HG02642 (cell line): Measurements from ENCODE around the gene CNN3.

Experiments used
- ATAC-seq: cut with Tn5 transposase; IDR thresholded peaks from one replicate; pipeline ENCODE4 v1.9.1; 2021; ENCODE audit warnings: mild to moderate bottlenecking; ENCODE audit not compliant: unreplicated experiment, poor library complexity

The CNN3 gene

DNA sequence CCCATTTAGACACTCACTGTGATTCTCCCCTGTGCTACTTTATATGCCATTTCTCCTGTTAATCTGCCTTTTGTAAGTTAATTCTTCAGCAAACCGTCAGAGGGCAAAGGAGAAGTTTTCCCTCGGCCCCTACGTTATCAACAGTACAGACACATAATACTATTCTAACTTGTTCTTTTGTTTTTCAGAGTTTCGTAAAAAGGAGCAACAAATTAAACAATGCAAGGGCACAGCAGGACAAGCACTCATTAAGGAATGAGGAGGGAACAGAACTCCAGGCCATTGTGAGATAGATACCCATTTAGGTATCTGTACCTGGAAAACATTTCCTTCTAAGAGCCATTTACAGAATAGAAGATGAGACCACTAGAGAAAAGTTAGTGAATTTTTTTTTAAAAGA is 32.3 kb downstream of the CNN3 start:
- no peak for ATAC-seq

DNA sequence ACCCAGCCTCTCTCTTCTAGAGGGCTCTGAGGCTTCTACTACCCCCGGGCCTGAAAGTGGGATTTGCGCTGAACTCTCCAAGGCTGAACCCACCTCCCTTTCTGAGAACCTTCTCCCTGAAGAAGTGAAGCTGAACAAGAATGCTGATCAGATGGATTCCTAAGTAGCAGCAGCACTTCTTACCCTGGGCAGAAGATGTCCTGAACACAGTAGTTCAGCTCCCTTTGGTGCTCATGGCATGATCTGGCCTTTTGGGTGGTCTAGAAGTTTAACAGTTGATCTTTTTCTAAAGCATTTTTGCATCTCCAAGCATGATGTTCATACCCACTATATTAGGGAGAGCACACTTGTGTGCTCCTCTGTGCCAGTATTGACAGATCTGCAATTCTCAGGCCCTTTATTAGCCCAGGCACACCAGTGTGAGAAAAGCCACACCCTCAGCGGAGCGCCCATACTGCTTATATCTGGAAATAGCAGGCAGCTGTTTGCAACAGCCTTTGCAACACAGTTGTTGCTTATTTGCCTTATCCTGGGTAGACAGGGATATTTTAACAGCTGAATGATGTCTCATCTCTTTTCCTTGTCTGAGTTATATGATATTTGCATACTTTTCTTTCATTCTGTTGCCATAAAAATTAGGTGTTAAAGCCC is 34.2 kb downstream of the CNN3 start:
- no peak for ATAC-seq

DNA sequence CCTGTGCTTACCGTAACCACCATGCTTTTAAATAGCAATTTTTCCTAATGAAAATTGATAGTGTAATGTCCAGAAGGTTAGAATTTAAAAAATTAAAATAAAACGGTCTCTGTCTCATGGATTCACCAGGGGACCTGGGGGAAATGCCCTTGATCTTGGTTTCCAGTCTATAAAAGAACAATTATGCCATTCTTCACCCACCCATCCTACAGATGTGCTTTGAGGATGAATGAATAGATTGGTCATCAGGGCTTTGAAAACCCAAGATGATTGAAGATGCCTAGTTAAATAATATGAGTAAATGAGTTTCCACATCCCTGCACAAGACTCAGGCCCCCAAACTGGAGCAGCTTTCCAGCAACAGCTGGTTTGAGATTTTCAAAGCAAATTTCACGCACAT is 38.7 kb downstream of the CNN3 start:
- no peak for ATAC-seq

DNA sequence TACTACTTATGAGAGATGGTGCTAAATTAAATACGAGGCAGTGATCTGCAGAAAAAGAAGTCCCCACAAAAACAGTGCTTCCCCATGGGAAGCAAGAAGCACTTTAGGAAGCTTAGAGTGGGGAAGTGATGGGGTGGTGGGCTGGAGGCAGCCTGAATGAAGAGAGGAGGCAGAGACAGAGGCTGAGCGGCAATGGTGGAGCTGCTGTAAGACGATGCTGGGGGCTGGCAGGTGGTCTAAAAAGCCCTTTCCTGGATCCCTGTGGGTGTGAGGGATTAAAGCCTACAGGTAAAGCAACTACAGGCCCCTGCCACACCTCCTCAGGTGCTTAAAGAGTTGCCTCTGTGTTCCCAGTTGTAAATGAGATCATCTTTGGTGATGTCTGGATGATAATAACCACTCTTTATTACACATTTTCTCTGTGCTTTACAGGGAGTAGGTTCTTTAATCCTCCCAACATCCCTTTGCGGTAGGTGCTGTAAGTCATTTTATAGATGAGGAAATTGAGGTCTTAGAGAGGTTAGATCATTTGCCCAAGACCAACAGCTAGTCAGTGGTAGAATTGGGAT is 39.2 kb downstream of the CNN3 start:
- ATAC-seq, result no peak

DNA sequence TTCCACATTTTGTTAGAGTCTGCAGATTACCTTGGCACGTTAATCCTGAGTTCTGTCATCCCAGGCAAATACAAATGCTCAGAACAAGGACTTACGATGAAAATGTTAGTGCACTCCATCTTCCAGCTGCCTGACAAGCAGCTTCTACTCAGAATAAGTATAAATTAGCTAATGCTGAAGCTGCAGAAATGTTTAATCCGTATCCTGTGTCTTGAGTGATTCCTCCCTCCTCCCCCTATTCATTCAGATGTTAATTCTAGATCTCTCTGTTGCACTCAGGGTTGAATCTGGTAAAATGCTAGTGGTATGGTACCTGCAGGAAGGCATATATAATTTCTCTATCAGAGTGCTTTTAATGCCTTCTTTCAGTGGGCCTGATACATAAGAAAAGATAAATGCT is 39.8 kb downstream of the CNN3 start:
- ATAC-seq, result no peak

DNA sequence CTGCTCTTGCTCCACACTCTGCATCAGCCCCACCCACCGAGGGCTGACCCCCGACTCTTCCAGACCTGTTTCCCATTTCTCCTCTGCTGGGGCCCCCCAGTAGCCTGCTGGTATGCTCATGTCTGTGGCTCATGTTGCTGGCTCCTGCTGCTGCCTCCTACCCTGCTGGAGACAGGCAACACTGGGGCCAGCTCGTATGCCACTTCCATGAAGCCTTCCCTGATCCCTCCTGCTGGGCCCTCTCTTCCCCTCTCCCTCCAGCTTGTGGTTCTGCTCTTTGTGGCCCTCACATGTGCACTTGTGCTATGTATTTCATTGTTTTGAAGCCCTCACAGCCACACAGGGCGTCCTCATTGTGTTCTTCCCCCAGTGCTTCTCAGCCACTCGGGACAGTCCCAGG is 40.5 kb downstream of the CNN3 start:
- no peak for ATAC-seq

DNA sequence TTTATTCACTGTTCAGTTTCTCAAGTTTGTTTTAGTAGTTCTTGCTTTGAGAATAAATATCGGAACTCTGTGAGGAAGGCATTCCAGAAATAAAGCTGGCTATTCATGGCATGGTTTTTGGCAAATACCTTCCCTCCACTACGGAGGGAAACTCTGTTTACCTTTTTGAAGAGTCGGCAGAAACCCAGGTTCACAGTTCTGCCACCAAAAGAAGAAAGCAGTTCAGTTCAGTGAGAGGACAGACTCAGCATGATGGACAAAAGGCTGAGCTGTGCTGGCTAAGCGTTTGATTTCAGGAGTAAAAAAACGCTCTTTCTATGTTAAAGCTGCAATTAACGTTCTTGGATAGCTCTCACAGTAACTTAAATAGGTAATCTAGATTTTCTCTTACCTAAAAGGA is 42.4 kb downstream of the CNN3 start:
- ATAC-seq, result no peak

DNA sequence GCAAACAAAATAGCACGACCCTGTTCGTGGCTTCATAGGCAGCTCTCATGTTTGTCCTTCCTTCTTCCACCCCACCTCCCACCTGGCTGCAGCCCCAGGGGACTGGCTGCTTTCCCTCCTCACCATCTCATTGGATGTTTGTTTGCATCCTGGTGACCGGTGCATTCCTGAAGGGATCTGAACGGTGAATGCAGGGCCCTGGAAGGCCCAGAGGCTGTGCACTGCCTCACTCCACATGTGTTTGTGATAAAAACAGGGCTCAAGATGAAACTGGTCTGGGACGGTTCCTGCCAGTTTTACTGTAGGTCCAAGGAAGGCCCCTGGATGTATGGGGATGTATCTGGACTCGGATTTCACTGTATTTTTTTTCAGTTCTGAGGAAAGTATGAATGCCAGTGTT is 42.8 kb downstream of the CNN3 start:
- ATAC-seq, result no peak

DNA sequence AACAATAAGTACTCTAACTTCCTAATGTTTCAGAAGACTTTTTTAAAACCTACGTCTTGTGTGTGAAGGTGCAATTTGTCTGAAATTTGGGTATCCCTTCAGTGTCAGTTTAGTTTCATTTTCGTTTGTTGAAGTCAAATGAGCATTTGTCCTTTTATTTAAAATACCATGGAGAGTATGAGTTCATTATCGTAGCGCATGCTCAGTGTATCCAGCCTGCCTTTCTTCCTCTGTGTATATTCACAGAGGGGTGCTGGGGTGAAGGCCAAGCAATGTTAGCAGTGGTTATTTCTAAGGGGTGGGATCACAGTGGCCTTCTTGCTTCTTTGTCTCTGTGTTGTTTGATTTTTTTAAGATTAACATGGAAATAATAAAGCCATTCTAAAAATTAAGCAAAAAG is 43.2 kb downstream of the CNN3 start:
- no peak for ATAC-seq

DNA sequence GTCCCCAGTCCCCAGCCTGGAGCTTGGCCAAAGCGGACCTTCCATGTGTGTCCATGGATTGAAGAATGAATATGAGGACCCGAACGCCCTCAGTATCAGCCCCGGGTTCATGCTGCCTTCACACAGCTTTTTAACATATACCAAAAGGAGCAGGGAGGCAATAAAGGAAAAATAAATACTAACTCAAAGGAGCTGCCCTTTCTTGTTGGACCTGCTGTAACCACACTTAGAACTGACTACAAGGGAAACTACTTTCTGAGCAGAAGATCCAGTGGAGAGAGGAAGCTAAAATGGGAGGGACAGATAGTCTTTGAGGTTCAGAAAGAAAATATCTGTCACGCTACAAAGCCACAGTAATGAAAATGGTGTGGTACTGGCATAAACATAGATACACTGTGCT is 48.6 kb downstream of the CNN3 start:
- no peak for ATAC-seq

DNA sequence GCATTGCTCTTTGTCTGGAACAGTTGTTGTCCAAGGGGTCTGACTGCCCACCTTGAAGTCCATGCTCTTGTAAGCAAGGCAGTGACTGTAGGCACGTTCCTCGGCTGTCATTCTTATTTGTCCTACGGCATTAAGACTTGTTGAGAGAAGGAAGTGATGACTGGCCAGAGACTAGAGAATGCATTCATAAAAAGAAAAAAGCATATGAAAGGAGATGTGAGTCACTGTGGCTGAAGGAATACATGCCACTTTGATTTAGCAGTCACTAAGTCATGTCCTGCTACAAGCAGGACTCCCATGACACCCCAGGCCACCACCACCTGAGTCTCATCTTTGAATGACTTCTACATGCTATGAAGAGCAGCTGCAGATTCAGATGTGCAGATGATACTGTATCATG is 50.5 kb downstream of the CNN3 start:
- ATAC-seq, result no peak

DNA sequence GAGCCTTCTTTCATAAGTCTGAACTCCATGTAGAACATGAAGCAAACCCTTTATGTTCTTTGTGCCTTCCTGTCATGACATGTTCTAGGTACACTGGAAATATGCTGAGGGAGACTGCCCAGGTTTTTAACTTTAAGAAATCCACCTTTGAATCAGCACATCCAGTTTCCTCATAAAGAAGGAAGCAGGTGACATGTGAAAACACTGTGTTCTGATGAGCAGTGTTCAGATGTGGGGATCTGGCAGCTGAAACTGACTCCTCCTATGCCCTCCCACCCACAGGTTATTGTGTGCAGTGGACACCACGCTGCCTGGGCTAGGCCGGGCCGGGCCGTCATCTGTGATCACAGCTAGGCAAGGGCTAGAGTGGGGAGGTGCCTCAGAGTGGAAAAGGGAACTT is 51.1 kb downstream of the CNN3 start:
- no peak for ATAC-seq

DNA sequence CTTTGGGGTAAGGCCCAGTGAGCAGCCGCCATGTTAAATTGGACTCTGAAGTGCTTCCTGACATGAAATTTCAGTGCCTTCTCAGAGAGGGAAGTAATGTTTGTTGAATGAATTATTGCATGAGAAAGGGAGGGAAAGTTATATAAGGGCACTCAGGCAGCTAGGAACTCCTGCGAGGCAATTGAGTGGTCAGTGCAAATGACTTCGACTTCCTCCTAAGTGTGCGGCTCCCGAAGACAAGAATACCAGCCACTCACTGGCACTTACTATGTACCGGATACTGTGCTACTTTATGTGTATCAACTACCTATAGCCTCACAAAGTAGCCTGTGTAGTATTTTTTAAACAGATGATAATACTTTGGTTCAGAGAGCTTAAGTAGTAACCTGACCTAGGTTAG is 52.5 kb downstream of the CNN3 start:
- ATAC-seq, result no peak

DNA sequence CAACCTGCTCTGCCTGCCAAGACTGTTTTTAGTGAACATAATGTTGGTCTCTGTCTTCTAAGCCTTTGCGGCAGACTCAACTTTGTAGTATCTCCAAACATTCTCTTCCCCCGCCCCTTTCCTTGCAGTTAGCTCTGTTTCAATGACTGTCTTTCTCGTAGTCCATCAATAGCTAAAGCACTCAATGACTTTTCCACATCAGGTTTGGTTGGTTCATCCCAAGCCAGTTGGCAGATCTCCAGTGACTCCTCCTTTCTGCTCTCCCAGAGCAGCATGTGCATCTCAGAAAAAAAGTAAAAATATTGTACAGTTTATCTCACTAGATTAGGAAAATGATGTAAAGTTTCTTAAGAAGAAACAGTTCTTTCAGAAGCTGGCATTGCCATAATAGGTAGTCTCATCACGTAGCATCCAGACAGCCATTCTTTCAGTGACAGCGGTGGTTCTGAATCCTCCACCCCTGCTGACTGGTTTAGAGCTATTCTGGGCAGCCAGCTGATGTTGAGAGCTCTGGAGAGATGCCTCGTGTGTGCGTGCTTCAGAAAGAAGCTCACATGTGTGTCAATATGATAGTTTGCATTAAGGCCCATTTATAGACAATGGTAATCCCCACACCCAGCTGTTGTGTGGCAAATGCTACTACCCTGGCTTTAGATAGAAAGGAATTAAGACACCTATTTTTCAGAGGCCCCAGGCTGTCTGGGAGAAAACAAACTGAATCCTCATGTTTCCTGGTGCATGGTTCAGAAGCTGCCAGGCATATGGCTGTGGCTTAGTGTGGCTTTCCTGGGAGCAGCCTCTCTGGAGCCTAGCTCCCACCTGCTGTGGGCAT is 53.2 kb downstream of the CNN3 start:
- peak; percentile 82 for ATAC-seq

DNA sequence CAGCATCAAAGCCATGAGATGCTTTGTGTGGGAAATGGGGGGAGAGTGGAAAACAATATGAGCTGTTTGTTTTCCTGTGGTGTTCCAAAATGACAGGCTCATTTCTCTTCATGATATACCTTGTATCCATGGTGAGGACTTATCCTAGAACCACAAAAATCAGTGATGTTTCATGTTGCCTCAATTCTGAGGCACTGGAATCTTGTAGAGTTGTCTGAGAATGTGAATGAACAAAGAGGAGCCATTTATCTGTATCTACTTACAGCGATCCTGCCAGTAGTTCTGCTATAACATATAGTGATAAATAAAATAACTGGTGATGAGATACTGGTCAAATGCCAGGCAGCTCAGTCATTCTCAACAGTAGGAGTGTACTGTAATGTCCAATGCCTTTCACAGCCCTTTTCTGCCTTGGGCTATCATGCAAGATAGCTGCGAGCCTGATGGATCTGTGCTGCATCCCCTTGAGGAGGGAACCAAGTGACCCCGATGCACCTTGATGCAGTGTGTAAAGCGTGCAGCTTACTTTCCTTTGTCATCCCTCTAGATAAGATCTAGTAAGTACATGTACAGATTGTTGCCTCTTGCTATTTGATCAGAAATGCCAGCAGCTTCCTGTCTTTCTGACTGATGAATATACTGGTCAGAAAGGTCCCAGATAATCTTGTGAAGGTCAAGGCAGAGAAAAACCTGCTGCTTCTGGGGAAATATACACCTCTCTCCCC is 54.0 kb downstream of the CNN3 start:
- ATAC-seq, result no peak

DNA sequence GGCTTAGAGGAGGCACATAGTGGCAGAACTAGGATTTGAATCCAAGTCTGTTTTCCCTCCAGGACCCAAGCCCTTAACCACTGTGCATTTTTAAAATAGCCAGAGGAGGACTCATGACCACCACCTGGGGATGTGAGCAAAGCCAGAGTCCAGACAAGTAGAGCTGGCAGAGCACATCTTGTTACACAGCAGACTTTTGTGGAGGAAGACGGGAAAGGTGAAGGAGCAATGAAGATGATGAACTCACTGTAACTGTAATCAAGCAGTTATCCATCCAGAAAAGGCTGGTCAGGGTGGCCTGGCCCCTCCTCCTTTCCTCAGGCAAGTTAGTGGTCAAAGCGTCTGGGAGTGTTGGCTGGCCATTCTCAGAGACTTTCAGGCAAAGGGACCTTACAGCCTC is 55.9 kb downstream of the CNN3 start:
- ATAC-seq, result no peak

DNA sequence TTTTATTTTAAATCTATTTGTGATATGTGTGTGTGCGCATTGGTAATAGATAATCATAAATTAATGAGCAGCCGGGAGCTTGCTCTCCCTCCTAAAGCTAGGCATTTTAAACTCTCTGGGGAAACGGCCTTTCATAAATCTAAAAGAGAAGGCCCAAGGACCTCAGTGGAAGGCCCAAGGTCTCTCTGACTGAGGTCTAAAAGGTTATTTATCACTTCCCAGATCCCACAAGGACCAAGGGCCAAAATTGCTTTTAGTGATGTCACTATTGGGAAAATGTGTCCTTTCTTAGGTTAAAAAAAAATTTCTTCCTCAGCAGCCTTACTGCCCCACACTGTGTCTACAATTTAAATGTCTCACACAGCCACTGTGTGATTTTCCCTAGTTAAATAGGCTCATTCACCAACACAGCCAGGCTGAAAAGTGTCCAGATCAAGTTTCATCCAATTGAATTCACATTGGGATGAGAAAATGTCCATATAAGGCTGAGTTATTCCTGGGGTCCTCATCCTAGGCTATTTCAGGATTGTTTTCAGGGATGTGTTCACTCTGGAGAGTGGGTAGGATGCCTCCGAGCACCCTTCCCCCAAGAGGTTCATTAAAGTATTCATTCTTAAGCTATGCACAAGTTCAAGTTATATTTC is 60.6 kb downstream of the CNN3 start:
- ATAC-seq, result no peak

DNA sequence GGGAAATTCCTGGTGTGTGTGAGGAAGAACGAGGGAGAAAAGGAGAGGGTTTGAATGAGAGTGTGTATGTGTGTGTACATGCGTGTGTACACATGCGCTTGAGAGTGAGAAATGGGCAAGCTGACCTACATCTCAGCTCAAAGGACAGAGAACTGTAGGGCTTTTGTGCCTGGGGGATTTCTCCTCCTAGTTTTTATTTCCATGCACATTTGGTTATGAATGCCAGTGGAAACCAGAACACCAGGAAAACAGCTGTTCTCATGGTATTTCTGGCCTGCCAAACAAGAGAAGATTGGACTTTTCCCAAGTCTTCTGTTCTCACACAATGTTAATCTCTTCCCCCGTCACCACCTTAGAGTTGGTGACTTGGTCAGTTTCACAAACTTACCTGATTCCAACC is 61.5 kb downstream of the CNN3 start:
- ATAC-seq, result no peak

DNA sequence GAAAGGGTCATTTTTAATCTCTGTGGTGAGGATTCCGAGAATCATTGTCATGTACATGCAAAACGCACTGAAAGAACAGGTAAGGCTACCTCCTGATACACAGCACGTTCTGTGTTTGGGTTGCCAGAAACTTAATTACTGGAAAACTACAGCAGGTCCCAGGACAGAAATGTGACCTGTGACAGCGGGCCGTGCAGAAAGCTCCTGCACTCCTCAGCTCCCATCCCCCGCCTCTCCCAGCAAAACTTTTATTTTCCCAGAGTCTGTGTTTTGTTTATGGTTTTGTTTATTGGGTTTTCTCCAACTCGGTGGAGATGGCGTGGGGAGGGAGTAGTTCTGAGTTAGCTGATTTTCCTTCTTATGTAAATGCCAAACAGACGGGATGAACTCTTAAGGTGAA is 62.1 kb downstream of the CNN3 start:
- no peak for ATAC-seq

DNA sequence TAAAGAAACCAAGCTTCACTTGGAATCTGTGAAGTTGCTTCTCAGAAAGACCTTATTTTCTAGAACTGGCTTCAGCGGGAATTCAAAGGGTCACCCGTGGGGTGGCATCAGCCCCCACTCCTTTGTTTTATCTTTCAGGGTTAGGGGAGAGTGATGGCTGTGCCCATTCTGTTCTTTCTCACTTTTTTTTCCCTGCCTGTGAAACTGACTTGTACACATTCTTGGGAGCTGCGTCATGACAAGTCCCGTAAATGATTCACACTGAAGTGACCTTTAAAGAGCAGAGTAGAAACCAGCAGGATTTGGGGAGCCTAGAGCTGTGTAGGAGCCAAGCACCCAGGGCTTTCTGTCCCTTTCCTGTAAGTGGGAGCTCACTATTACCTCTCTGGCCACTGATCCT is 63.0 kb downstream of the CNN3 start:
- ATAC-seq, result no peak
